PC-3 (cell line): ENCODE results near the gene TATDN3. TPM values are rescaled to one million over a fixed set of nuclear protein-coding genes. Genes with fewer than 3 reads are reported as not detected.

ENCODE experiments used
- ATAC-seq: fragments of 200-7000 bp; cut with Tn5 transposase; 2 replicates; pipeline ENCODE4 v1.9.1; 2020; ENCODE audit warnings: mild to moderate bottlenecking, moderate library complexity
- BruUV-seq: library from RNA; stranded (reverse); fragments of 400-500 nt; replicated peaks from 2 replicates; lab custom pipeline; 2021; lab: Mats Ljungman, UMichigan
- CTCF ChIA-PET: fragments of 300-600 bp; sonication (Branson Sonifier 250); formaldehyde crosslinking; loops from one replicate; lab custom pipeline; 2022; ENCODE audit warnings: antibody characterized with exemption; lab: Charles Lee
- POLR2A ChIA-PET: fragments of 300-600 bp; sonication (Branson Sonifier 250); formaldehyde crosslinking; loops from one replicate; lab custom pipeline; 2022; ENCODE audit warnings: antibody characterized with exemption; ENCODE audit not compliant: unreplicated experiment; lab: Charles Lee
- DNase-seq: peaks from one replicate; pipeline ENCODE4 v3.0.0-alpha.2; 2015
- H2AFZ ChIP-seq: fragments of 300-600 bp; sonication (generic); 2 replicates; pipeline ENCODE4 v1.6.0; 2016; ENCODE audit warnings: antibody characterized with exemption, low read length
- H3F3A ChIP-seq: fragments of 300-600 bp; sonication (generic); one replicate; pipeline ENCODE4 v1.6.0; 2017; ENCODE audit warnings: antibody characterized with exemption, low read length, control low read depth, mild to moderate bottlenecking; ENCODE audit not compliant: unreplicated experiment
- H3K27ac ChIP-seq: fragments of 300-600 bp; sonication (generic); 2 replicates; pipeline ENCODE4 v1.5.1; 2016; ENCODE audit warnings: mild to moderate bottlenecking, low read length
- H3K27me3 ChIP-seq: fragments of 300-600 bp; sonication (generic); 2 replicates; pipeline ENCODE4 v1.6.1; 2016; ENCODE audit warnings: low read length, mixed read lengths
- H3K36me3 ChIP-seq: fragments of 300-600 bp; sonication (generic); 2 replicates; pipeline ENCODE4 v1.6.1; 2016; ENCODE audit warnings: low read depth, mixed run types, low read length, mixed read lengths
- H3K4me1 ChIP-seq: fragments of 300-600 bp; sonication (generic); 2 replicates; pipeline ENCODE4 v1.5.1; 2016; ENCODE audit warnings: low read length; ENCODE audit not compliant: insufficient read depth
- H3K4me2 ChIP-seq: fragments of 300-600 bp; sonication (generic); 2 replicates; pipeline ENCODE4 v1.6.0; 2016; ENCODE audit warnings: low read length
- H3K4me3 ChIP-seq: fragments of 300-600 bp; sonication (generic); 2 replicates; pipeline ENCODE4 v1.5.1; 2016; ENCODE audit warnings: mild to moderate bottlenecking, low read length, mixed read lengths
- H3K79me2 ChIP-seq: fragments of 300-600 bp; sonication (generic); 2 replicates; pipeline ENCODE4 v1.6.1; 2017; ENCODE audit warnings: low read length, mixed read lengths
- H3K9ac ChIP-seq: fragments of 300-600 bp; sonication (generic); 2 replicates; pipeline ENCODE4 v1.6.0; 2016; ENCODE audit warnings: mild to moderate bottlenecking, low read length
- H3K9me2 ChIP-seq: fragments of 300-600 bp; sonication (generic); replicated peaks from 2 replicates; pipeline ENCODE4 v1.6.1; 2016; ENCODE audit warnings: mixed run types, low read length, mixed read lengths
- H3K9me3 ChIP-seq: fragments of 300-600 bp; sonication (generic); 2 replicates; pipeline ENCODE4 v1.6.1; 2016; ENCODE audit warnings: low read length, mixed read lengths
- H4K20me1 ChIP-seq: fragments of 300-600 bp; sonication (generic); 2 replicates; pipeline ENCODE4 v1.6.1; 2016; ENCODE audit warnings: low read length, mixed read lengths
- CTCF ChIP-seq: fragments of 300-600 bp; sonication (generic); conservative IDR thresholded peaks from 2 replicates; pipeline ENCODE4 v1.5.1; 2017; ENCODE audit warnings: antibody characterized with exemption, low read depth, mild to moderate bottlenecking, low read length
- EZH2 ChIP-seq: fragments of 300-600 bp; sonication (generic); IDR thresholded peaks from one replicate; pipeline ENCODE4 v1.6.1; 2017; ENCODE audit warnings: antibody characterized with exemption, mild to moderate bottlenecking, low read length; ENCODE audit not compliant: unreplicated experiment
- EZH2phosphoT487 ChIP-seq: fragments of 300-600 bp; sonication (generic); IDR thresholded peaks from 2 replicates; pipeline ENCODE4 v1.6.1; 2018; ENCODE audit warnings: mild to moderate bottlenecking, antibody characterized with exemption, low read length, borderline replicate concordance
- intact Hi-C: fragments of 100-400 bp; cut with micrococcal nuclease; formaldehyde crosslinking; loops from 2 replicates; pipeline ENCODE4 v1.9.0; 2023
- total RNA-seq: library from RNA; depleted of rRNA; stranded (reverse); fragments of >200 nt; gene quantifications from 2 replicates; pipeline ENCODE4 v1.2.3, GENCODE V29; 2014

The TATDN3 gene
- total RNA-seq, 1 experiment from 2014 or later, result 12.7 TPM

GRCh38 chr1:212816567-212817278 is 25.0 kb downstream of the TATDN3 start:
- CTCF ChIA-PET, result no interaction called here
- no peaks in the 10 kb centered on the region for H3K36me3 ChIP-seq

GRCh38 chr1:212819726-212820125 is 28.0 kb downstream of the TATDN3 start:
- no peak overlapping the region for H3K4me2 ChIP-seq
- ChIA-PET POLR2A (no interaction called here), CTCF (no interaction called here)
- H3K4me3 ChIP-seq, result no peak overlapping the region
- no peak overlapping the region for H3K9ac ChIP-seq
- no peak overlapping the region for H3K27ac ChIP-seq
- no TSS peak for BruUV-seq
- H3K36me3 ChIP-seq, result no peaks in the 10 kb centered on the region
- H3K27me3 ChIP-seq, result no peaks in the 10 kb centered on the region
- H3K9me2 ChIP-seq, result no peaks in the 10 kb centered on the region
- H4K20me1 ChIP-seq, result no peaks in the 10 kb centered on the region
- no peak overlapping the region for H2AFZ ChIP-seq
- H3K79me2 ChIP-seq, result no peaks in the 10 kb centered on the region
- H3K9me3 ChIP-seq, result no peaks in the 10 kb centered on the region
- ATAC-seq (no peak), DNase-seq (no peak)
- intact Hi-C loops, result no loop called here
- TF ChIP-seq EZH2phosphoT487 (no peak), CTCF (no peak), EZH2 (no peak)
- no peaks in the 10 kb centered on the region for H3F3A ChIP-seq
- H3K4me1 ChIP-seq, result peaks cover 11% of the 10 kb centered on the region

More at GRCh38 chr1:212816567-212817278, 25.0 kb downstream of the TATDN3 start:
- intact Hi-C loops, result loop anchor here (2.0 kb wide), 2 partner anchors 44 to 178 kb away; no protein-coding TSS in a partner anchor
- Histone ChIP-seq H2AFZ (no peak overlapping the region), H3K4me1 (peaks cover 11% of the 10 kb centered on the region), H3K27ac (no peak overlapping the region), H3K9ac (no peak overlapping the region), H3F3A (no peaks in the 10 kb centered on the region), H3K4me2 (no peak overlapping the region), H3K4me3 (no peak overlapping the region), H3K9me2 (no peaks in the 10 kb centered on the region), H3K79me2 (no peaks in the 10 kb centered on the region), H4K20me1 (no peaks in the 10 kb centered on the region), H3K27me3 (no peaks in the 10 kb centered on the region), H3K9me3 (no peaks in the 10 kb centered on the region)
- TF ChIP-seq CTCF, result no peak
- TF ChIP-seq EZH2phosphoT487, result no peak
- no peak for TF ChIP-seq EZH2
- POLR2A ChIA-PET, result no interaction called here
- no TSS peak for BruUV-seq
- peak; percentile 79 for ATAC-seq
- peak; percentile 33 for DNase-seq

GRCh38 chr1:212820969-212821368 is 29.3 kb downstream of the TATDN3 start:
- ChIA-PET POLR2A (no interaction called here), CTCF (no interaction called here)
- Histone ChIP-seq H2AFZ (no peak overlapping the region), H3K4me2 (no peak overlapping the region), H3K27ac (no peak overlapping the region), H3K79me2 (no peaks in the 10 kb centered on the region), H3K9me2 (no peaks in the 10 kb centered on the region), H3K4me1 (peaks cover 10% of the 10 kb centered on the region), H3K4me3 (no peak overlapping the region), H3K36me3 (no peaks in the 10 kb centered on the region), H3F3A (no peaks in the 10 kb centered on the region), H3K27me3 (no peaks in the 10 kb centered on the region), H3K9me3 (peaks cover 10% of the 10 kb centered on the region; the same call in 1 of the 2 replicates), H4K20me1 (no peaks in the 10 kb centered on the region), H3K9ac (no peak overlapping the region)
- no TSS peak for BruUV-seq
- DNase-seq (no peak), ATAC-seq (no peak)
- intact Hi-C loops, result no loop called here
- TF ChIP-seq EZH2 (no peak), CTCF (no peak), EZH2phosphoT487 (no peak)
